ENCODE measurements around the gene MDH2. TPM values are rescaled to one million over a fixed set of nuclear protein-coding genes. Genes with fewer than 3 reads are reported as not detected.
"Not testable (repeated sequence)": the region's sequence is repeated elsewhere in the genome, so short reads cannot be mapped to it uniquely, and the experiment has no call there.

MDH2 gene
- total and polyA plus RNA-seq, 12 donors, result 42.5 to 359 (median 194) TPM

GRCh38 chr7:76089865-76090475 lies 42.1 kb downstream of the MDH2 start:
- Histone ChIP-seq H3K27me3 (no peaks in the 10 kb centered on the region), H3K4me1 (replicated peaks in 1 of 2) (no peaks in the 10 kb centered on the region), H3K9me3 (replicated peaks in 1 of 3) (no peaks in the 10 kb centered on the region), H3K36me3 (replicated peaks in 1 of 2) (no peaks in the 10 kb centered on the region), H3K27ac (no peak overlapping the region), H3K4me3 (no peak overlapping the region)
- no peak for TF ChIP-seq CTCF (IDR thresholded peaks at IDR 0.05)
- no peak for TF ChIP-seq POLR2A (IDR thresholded peaks at IDR 0.05)
- 84 to 92% (median 89%) methylated on average over 9 to 10 of the region's 10 CpGs for WGBS, 4 donors
- intact Hi-C loops (cut with DNase I), result no loop called here
- DNase-seq, result no peak

- Histone ChIP-seq H3K27ac (no peak overlapping the region), H3K4me3 (no peak overlapping the region), H3K36me3 (replicated peaks in 1 of 2) (no peaks in the 10 kb centered on the region), H3K4me1 (replicated peaks in 1 of 2) (no peaks in the 10 kb centered on the region), H3K27me3 (no peaks in the 10 kb centered on the region), H3K9me3 (replicated peaks in 1 of 3) (no peaks in the 10 kb centered on the region)
- intact Hi-C loops (cut with DNase I), result no loop called here
- TF ChIP-seq POLR2A (IDR thresholded peaks at IDR 0.05) (no peak), CTCF (IDR thresholded peaks at IDR 0.05) (no peak)
- 90 to 97% (median 94%) methylated on average over 5 of the region's 5 CpGs for WGBS, 4 donors
- no peak for DNase-seq
These were observed 43.6 kb downstream of the MDH2 start for GRCh38 chr7:76091506-76091905.

- H3K36me3 ChIP-seq (replicated peaks in 1 of 2); intact Hi-C loops (cut with DNase I); H3K27me3 ChIP-seq; H3K4me1 ChIP-seq (replicated peaks in 1 of 2); H3K4me3 ChIP-seq; H3K9me3 ChIP-seq (replicated peaks in 1 of 3); H3K27ac ChIP-seq: not testable (repeated sequence)
- DNase-seq, result peak in 1 of 7 donors; percentile 20
- WGBS, 4 donors, result 88 to 97% (median 92%) methylated on average over 5 of the region's 5 CpGs
These were observed 45.6 kb downstream of the MDH2 start for GRCh38 chr7:76093531-76093930.

- H3K27me3 ChIP-seq; H3K36me3 ChIP-seq (replicated peaks in 1 of 2); H3K4me1 ChIP-seq (replicated peaks in 1 of 2); H3K4me3 ChIP-seq; H3K27ac ChIP-seq; H3K9me3 ChIP-seq (replicated peaks in 1 of 3); intact Hi-C loops (cut with DNase I): not testable (repeated sequence)
- peak in 1 of 7 donors; percentile 5 for DNase-seq
- 93 to 96% (median 95%) methylated on average over 5 of the region's 5 CpGs for WGBS, 4 donors
These were observed 46.4 kb downstream of the MDH2 start for GRCh38 chr7:76094326-76094725.

- no peak for DNase-seq
- WGBS, 4 donors, result 73 to 95% (median 86%) methylated on average over 3 of the region's 3 CpGs
- H3K36me3 ChIP-seq (replicated peaks in 1 of 2), result no peaks in the 10 kb centered on the region
- H3K4me1 ChIP-seq (replicated peaks in 1 of 2), result no peaks in the 10 kb centered on the region
- H3K9me3 ChIP-seq (replicated peaks in 1 of 3), result no peaks in the 10 kb centered on the region
- intact Hi-C loops (cut with DNase I), result no loop called here
- H3K27me3 ChIP-seq, result no peaks in the 10 kb centered on the region
- H3K4me3 ChIP-seq, result no peak overlapping the region
- TF ChIP-seq POLR2A (IDR thresholded peaks at IDR 0.05) (no peak), CTCF (IDR thresholded peaks at IDR 0.05) (no peak)
- no peak overlapping the region for H3K27ac ChIP-seq
These were observed 48.0 kb downstream of the MDH2 start for GRCh38 chr7:76095908-76096307.

GRCh38 chr7:76101693-76102437 lies 54.0 kb downstream of the MDH2 start:
- DNase-seq; H3K4me3 ChIP-seq; H3K27ac ChIP-seq; H3K9me3 ChIP-seq (replicated peaks in 1 of 3); H3K27me3 ChIP-seq; H3K36me3 ChIP-seq (replicated peaks in 1 of 2); intact Hi-C loops (cut with DNase I): not testable (repeated sequence)
- H3K4me1 ChIP-seq (replicated peaks in 1 of 2), result peaks cover 0 to 14% of the 10 kb centered on the region in 2 donors
- WGBS, 4 donors, result 84 to 89% (median 87%) methylated on average over 12 of the region's 12 CpGs

GRCh38 chr7:76103788-76104187 lies 55.9 kb downstream of the MDH2 start:
- intact Hi-C loops (cut with DNase I); H3K27me3 ChIP-seq; H3K9me3 ChIP-seq (replicated peaks in 1 of 3); H3K27ac ChIP-seq; H3K36me3 ChIP-seq (replicated peaks in 1 of 2); DNase-seq; H3K4me3 ChIP-seq: not testable (repeated sequence)
- H3K4me1 ChIP-seq (replicated peaks in 1 of 2), result peaks cover 5 to 28% of the 10 kb centered on the region in 2 donors
- WGBS, 4 donors, result 95 to 100% (median 97%) methylated on average over 2 of the region's 2 CpGs

GRCh38 chr7:76106130-76106529 lies 58.2 kb downstream of the MDH2 start:
- H3K4me1 ChIP-seq (replicated peaks in 1 of 2), result peaks cover 10 to 28% of the 10 kb centered on the region in 2 donors
- H3K4me3 ChIP-seq; H3K27me3 ChIP-seq; H3K9me3 ChIP-seq (replicated peaks in 1 of 3); H3K36me3 ChIP-seq (replicated peaks in 1 of 2); DNase-seq; H3K27ac ChIP-seq; intact Hi-C loops (cut with DNase I): not testable (repeated sequence)
- 73 to 89% (median 75%) methylated on average over 6 of the region's 6 CpGs for WGBS, 4 donors
